Esophagus muscularis mucosa (tissue), 4 donors: Measurements from ENCODE around the gene TMEM86B. TPM values are rescaled to one million over a fixed set of nuclear protein-coding genes. Genes with fewer than 3 reads are reported as not detected.

Source experiments
- DNase-seq: peaks from one replicate; pipeline ENCODE4 v3.0.0-alpha.2; 2017; ENCODE audit errors: extremely low spot score
- H3K27ac ChIP-seq, 4 donors: fragments of 200-600 bp; sonication (generic); replicated peaks in 1 of 4; 1 replicate in 3 of 4; 2 replicates in 1 of 4; pipeline ENCODE4 v1.5.1; 2016 to 2019; ENCODE audit warnings: mild to moderate bottlenecking in 1 of 4
- H3K27me3 ChIP-seq, 4 donors: fragments of 200-600 bp; sonication (generic); one replicate each; pipeline versions ENCODE4 v1.5.1 to v1.6.0; 2016 to 2019
- H3K36me3 ChIP-seq, 4 donors: fragments of 200-600 bp; sonication (generic); one replicate each; pipeline ENCODE4 v1.5.1; 2016 to 2019
- H3K4me1 ChIP-seq, 4 donors: fragments of 200-600 bp; sonication (generic); one replicate each; pipeline ENCODE4 v1.5.1; 2016 to 2019
- H3K4me3 ChIP-seq, 4 donors: fragments of 200-600 bp; sonication (generic); 1 replicate in 2 of 4; 2 replicates in 2 of 4; pipeline ENCODE4 v1.5.1; 2016 to 2019; ENCODE audit warnings: mild to moderate bottlenecking in 4 of 4, moderate library complexity in 1 of 4
- H3K9me3 ChIP-seq, 4 donors: fragments of 200-600 bp; sonication (generic); 1 replicate in 3 of 4; 2 replicates in 1 of 4; pipeline ENCODE4 v1.5.1; 2016 to 2019
- CTCF ChIP-seq, 3 experiments: fragments of 200-600 bp in 2 of 3; fragments of 450-650 bp in 1 of 3; sonication (generic) in 2 of 3; IDR thresholded peaks; one replicate each; pipeline ENCODE4 v1.5.1; 2017 to 2019; ENCODE audit warnings: antibody characterized with exemption in 3 of 3, mild to moderate bottlenecking in 2 of 3, moderate library complexity in 1 of 3
- EP300 ChIP-seq: sonication (generic); formaldehyde crosslinking; IDR thresholded peaks from one replicate; pipeline ENCODE4 v1.6.1; 2017; ENCODE audit warnings: antibody characterized with exemption
- POLR2A ChIP-seq: fragments of 450-650 bp; IDR thresholded peaks from one replicate; pipeline ENCODE4 v1.6.1; 2017; ENCODE audit warnings: antibody characterized with exemption, moderate library complexity, mild to moderate bottlenecking, low read depth
- POLR2AphosphoS5 ChIP-seq, 2 donors: sonication (generic); formaldehyde crosslinking; IDR thresholded peaks; one replicate each; pipeline ENCODE4 v1.6.1; 2017; ENCODE audit warnings: antibody characterized with exemption in 2 of 2
- WGBS: methylation state at CpG from one replicate; pipeline ENCODE4 v1.1.5; 2018; 5-methylcytosine and 5-hydroxymethylcytosine counted together
- intact Hi-C: fragments of 100-400 bp; cut with DNase I; formaldehyde crosslinking; loops from one replicate; pipeline ENCODE4 v1.15.1; 2023
- total RNA-seq, 4 donors: library from RNA; depleted of rRNA; stranded (reverse); fragments of >200 nt; gene quantifications; one replicate each; pipeline versions ENCODE4 v1.1.0 to v1.2.1, GENCODE V29; 2016

The TMEM86B gene
- total RNA-seq, 4 donors from 2014 or later, result 1.7 to 2.8 (median 2.4) TPM

- WGBS, result 78% methylated on average over 5 of the region's 5 CpGs
Observed at GRCh38 chr19:55264531-55264930, 36.0 kb upstream of the TMEM86B start.

DNA sequence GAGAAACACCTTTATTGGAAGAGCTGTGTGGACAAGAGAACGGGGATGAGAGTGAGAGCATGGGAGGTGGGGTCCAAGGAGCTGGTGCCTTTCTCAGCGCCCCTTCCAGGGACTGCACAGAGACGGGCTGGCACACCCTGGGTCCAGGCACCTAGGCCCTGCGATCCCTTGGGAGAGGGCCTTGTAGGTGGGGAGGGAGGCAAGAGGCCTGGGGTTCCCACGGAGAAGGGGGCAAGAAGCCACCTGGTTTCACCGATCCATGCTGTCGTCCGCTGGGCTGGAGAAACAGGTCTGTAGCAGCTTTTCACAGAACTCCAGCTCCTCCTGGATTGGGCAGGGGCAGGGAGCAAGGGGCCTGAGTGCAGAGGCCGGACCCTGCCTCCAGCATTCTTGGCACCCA, 33.8 kb upstream of the TMEM86B start:
- Histone ChIP-seq H3K36me3 (peaks cover 0 to 29% (median 15%) of the 10 kb centered on the region in 4 donors), H3K4me1 (peaks cover 14 to 19% (median 18%) of the 10 kb centered on the region in 4 donors), H3K9me3 (no peaks in the 10 kb centered on the region), H3K27me3 (no peaks in the 10 kb centered on the region), H3K4me3 (no peak overlapping the region), H3K27ac (no peak overlapping the region)
- no peak for DNase-seq
- no peak for TF ChIP-seq POLR2AphosphoS5 (IDR thresholded peaks at IDR 0.05)
- TF ChIP-seq EP300, result no peak
- TF ChIP-seq CTCF (IDR thresholded peaks at IDR 0.05), result no peak
- no peak for TF ChIP-seq POLR2A
- 98% methylated on average over 7 of the region's 9 CpGs for WGBS
- intact Hi-C loops, result no loop called here

More at GRCh38 chr19:55264531-55264930, 36.0 kb upstream of the TMEM86B start:
- no peak for DNase-seq
- intact Hi-C loops, result loop anchor here (2.0 kb wide), 1 partner anchor 14 kb away; no protein-coding TSS in a partner anchor
- Histone ChIP-seq H3K4me1 (peaks cover 7 to 10% (median 9%) of the 10 kb centered on the region in 4 donors), H3K9me3 (no peaks in the 10 kb centered on the region), H3K4me3 (no peak overlapping the region), H3K27ac (no peak overlapping the region), H3K36me3 (peaks cover 0 to 44% (median 19%) of the 10 kb centered on the region in 4 donors), H3K27me3 (no peaks in the 10 kb centered on the region)
- TF ChIP-seq EP300, result no peak
- no peak for TF ChIP-seq POLR2AphosphoS5 (IDR thresholded peaks at IDR 0.05)
- no peak for TF ChIP-seq CTCF (IDR thresholded peaks at IDR 0.05)
- no peak for TF ChIP-seq POLR2A

GRCh38 chr19:55261671-55262126, 33.1 kb upstream of the TMEM86B start:
- Histone ChIP-seq H3K9me3 (no peaks in the 10 kb centered on the region), H3K4me1 (peaks cover 20 to 25% (median 25%) of the 10 kb centered on the region in 4 donors), H3K27ac (no peak overlapping the region), H3K4me3 (no peak overlapping the region), H3K36me3 (peaks cover 0 to 29% (median 15%) of the 10 kb centered on the region in 4 donors), H3K27me3 (no peaks in the 10 kb centered on the region)
- TF ChIP-seq EP300 (no peak), POLR2AphosphoS5 (IDR thresholded peaks at IDR 0.05) (no peak)
- whole genome bisulfite sequencing, result 80% methylated on average over 4 of the region's 13 CpGs
- intact Hi-C loops, result no loop called here
- DNase-seq, result no peak

DNA sequence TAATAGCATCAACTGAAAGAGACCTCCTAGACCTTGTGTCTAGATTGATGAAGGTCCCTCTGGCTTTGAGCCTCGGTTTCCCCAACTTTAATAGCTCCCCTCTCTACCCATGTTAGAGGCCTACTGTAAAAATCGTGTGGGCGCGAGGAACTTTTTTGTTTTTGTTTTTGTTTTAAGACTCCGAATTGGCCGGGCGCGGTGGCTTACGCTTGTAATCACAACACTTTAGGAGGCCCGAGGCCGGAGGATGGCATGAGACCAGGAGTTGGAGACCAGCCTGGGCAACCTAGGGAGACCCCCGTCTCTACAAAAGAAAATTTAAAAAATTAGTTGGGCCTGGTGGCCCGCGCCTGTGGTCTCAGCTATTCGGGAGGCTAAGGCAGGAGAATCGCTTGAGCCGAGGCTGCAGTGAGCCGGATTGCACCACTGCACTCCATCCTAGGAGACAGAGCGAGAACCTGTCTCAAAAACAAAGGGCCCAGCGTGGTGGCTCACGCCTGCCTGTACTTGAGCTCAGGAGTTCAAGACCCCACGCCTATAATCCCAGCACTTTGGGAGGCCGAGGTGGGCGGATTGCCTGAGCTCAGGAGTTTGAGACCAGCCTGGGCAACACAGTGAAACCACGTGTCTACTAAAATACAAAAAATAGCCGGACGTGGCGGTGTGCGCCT, 31.1 kb upstream of the TMEM86B start:
- no peak for DNase-seq
- H3K4me3 ChIP-seq, result peak overlapping the region; percentile 94 to 99 (median 98)
- no peak for TF ChIP-seq EP300
- TF ChIP-seq POLR2A, result no peak
- TF ChIP-seq POLR2AphosphoS5 (IDR thresholded peaks at IDR 0.05), result no peak
- no peak for TF ChIP-seq CTCF (IDR thresholded peaks at IDR 0.05)
- peaks cover 39 to 45% (median 45%) of the 10 kb centered on the region in 4 donors for H3K4me1 ChIP-seq
- no peaks in the 10 kb centered on the region for H3K27me3 ChIP-seq
- H3K9me3 ChIP-seq, result no peaks in the 10 kb centered on the region
- peak overlapping the region; percentile 89 to 97 (median 92) for H3K27ac ChIP-seq
- intact Hi-C loops, result loop anchor here (5.0 kb wide), 1 partner anchor 42 kb away; no protein-coding TSS in a partner anchor
- H3K36me3 ChIP-seq, result peaks cover 0 to 15% (median 9%) of the 10 kb centered on the region in 4 donors
- 45% methylated on average over 29 of the region's 29 CpGs for WGBS

- intact Hi-C loops, result loop anchor here (5.0 kb wide), 1 partner anchor 42 kb away; no protein-coding TSS in a partner anchor
- peaks cover 0 to 13% (median 7%) of the 10 kb centered on the region in 4 donors for H3K36me3 ChIP-seq
- WGBS, result 0% methylated on average over 34 of the region's 76 CpGs
- no peaks in the 10 kb centered on the region for H3K9me3 ChIP-seq
- peak within 1 kb of the TSS; percentile 89 to 97 (median 92) for H3K27ac ChIP-seq
- H3K4me3 ChIP-seq, result peak within 1 kb of the TSS; percentile 94 to 99 (median 98)
- no peaks in the 10 kb centered on the region for H3K27me3 ChIP-seq
- H3K4me1 ChIP-seq, result peaks cover 44 to 52% (median 51%) of the 10 kb centered on the region in 4 donors
- peak; percentile 99 for DNase-seq
- TF ChIP-seq POLR2AphosphoS5 (IDR thresholded peaks at IDR 0.05), result peak; percentile 93 to 94
- peak in 1 of 3 experiments; percentile 35 for TF ChIP-seq CTCF (IDR thresholded peaks at IDR 0.05)
- peak; percentile 83 for TF ChIP-seq POLR2A
- no peak for TF ChIP-seq EP300
Observed at GRCh38 chr19:55258828-55259539, 30.4 kb upstream of the TMEM86B start, which contains the start of gene PPP6R1. Gene PPP6R1 (minus strand): TSS chr19:55259017. CDS start chr19:55247103, 11,914 bp downstream.
